Measurements from ENCODE around the gene HTR2C. TPM values are rescaled to one million over a fixed set of nuclear protein-coding genes. Genes with fewer than 3 reads are reported as not detected.

Gene HTR2C
- total RNA-seq, 1 donor, result not detected

DNA sequence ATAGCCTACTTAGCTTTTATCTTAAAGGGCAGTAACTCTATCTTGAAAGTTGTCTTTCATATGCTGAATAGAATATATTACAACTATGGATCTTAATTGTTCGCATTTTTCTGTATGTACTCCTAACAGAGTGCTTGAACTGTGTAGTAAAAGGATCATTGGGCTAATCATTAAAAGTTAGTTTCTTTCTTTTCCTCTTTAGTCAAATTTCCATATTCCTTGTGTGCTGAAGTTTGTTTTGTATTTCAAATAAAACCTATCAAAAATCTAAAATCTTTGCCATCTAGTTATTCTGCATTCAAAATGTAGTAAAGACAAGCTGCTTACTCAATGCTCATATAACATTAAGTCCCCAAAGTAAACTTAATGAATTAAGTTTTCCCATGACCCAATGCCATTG lies 182.7 kb downstream of the HTR2C start:
- H3K27me3 ChIP-seq (ENCODE audit: insufficient read depth, low read length), result no peaks in the 10 kb centered on the region
- H3K4me3 ChIP-seq (ENCODE audit: insufficient read depth, low read length), result no peak overlapping the region
- no peak overlapping the region for H3K27ac ChIP-seq (ENCODE audit: low read depth, low read length)
- TF ChIP-seq, protein P1, sequence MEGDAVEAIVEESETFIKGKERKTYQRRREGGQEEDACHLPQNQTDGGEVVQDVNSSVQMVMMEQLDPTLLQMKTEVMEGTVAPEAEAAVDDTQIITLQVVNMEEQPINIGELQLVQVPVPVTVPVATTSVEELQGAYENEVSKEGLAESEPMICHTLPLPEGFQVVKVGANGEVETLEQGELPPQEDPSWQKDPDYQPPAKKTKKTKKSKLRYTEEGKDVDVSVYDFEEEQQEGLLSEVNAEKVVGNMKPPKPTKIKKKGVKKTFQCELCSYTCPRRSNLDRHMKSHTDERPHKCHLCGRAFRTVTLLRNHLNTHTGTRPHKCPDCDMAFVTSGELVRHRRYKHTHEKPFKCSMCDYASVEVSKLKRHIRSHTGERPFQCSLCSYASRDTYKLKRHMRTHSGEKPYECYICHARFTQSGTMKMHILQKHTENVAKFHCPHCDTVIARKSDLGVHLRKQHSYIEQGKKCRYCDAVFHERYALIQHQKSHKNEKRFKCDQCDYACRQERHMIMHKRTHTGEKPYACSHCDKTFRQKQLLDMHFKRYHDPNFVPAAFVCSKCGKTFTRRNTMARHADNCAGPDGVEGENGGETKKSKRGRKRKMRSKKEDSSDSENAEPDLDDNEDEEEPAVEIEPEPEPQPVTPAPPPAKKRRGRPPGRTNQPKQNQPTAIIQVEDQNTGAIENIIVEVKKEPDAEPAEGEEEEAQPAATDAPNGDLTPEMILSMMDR (IDR thresholded peaks at IDR 0.05; ENCODE audit: extremely low read depth, low read depth, low read length), result no peak
- H3K4me2 ChIP-seq (ENCODE audit: insufficient read depth, low read length), result no peak overlapping the region
- no peaks in the 10 kb centered on the region for H4K20me1 ChIP-seq (ENCODE audit: insufficient read depth, low read length)
- H3K36me3 ChIP-seq (ENCODE audit: insufficient read depth, low read length), result no peaks in the 10 kb centered on the region
- no peak for DNase-seq (ENCODE audit: insufficient read length, low spot score, missing footprints)
- H3K79me2 ChIP-seq (ENCODE audit: insufficient read depth, low read length), result no peaks in the 10 kb centered on the region
- H2AFZ ChIP-seq (ENCODE audit: low read length), result no peak overlapping the region
- no peaks in the 10 kb centered on the region for H3K9me3 ChIP-seq (ENCODE audit: low read depth, low read length)
- no peaks in the 10 kb centered on the region for H3K4me1 ChIP-seq (ENCODE audit: insufficient read depth, low read length)

DNA sequence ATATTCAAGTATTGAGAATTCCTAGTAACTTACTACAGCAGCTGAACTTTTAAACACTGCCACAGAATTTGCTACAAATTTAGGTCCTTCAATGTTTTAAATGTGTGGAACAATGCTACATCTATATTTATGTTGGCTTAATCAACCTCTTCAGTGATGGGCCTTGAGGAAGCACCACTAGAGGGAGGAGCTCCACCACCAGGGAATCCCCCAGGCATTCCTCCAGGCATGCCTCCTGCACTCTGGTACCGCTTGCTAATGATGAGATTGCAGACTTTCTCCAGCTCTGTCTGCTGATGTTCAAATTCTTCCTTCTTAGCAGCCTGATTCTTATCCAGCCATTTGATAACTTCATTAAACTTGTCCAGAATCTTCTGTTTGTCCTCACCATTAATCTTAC lies 190.8 kb downstream of the HTR2C start:
- H3K36me3 ChIP-seq (ENCODE audit: insufficient read depth, low read length), result no peaks in the 10 kb centered on the region
- no peaks in the 10 kb centered on the region for H3K9me3 ChIP-seq (ENCODE audit: low read depth, low read length)
- no peak overlapping the region for H3K4me2 ChIP-seq (ENCODE audit: insufficient read depth, low read length)
- no peaks in the 10 kb centered on the region for H4K20me1 ChIP-seq (ENCODE audit: insufficient read depth, low read length)
- H3K4me1 ChIP-seq (ENCODE audit: insufficient read depth, low read length), result no peaks in the 10 kb centered on the region
- no peaks in the 10 kb centered on the region for H3K79me2 ChIP-seq (ENCODE audit: insufficient read depth, low read length)
- H2AFZ ChIP-seq (ENCODE audit: low read length), result no peak overlapping the region
- no peak overlapping the region for H3K4me3 ChIP-seq (ENCODE audit: insufficient read depth, low read length)
- no peak overlapping the region for H3K27ac ChIP-seq (ENCODE audit: low read depth, low read length)
- no peaks in the 10 kb centered on the region for H3K27me3 ChIP-seq (ENCODE audit: insufficient read depth, low read length)
- TF ChIP-seq, protein P1 (IDR thresholded peaks at IDR 0.05; ENCODE audit: extremely low read depth, low read depth, low read length), result no peak
- DNase-seq (ENCODE audit: insufficient read length, low spot score, missing footprints), result no peak

DNA sequence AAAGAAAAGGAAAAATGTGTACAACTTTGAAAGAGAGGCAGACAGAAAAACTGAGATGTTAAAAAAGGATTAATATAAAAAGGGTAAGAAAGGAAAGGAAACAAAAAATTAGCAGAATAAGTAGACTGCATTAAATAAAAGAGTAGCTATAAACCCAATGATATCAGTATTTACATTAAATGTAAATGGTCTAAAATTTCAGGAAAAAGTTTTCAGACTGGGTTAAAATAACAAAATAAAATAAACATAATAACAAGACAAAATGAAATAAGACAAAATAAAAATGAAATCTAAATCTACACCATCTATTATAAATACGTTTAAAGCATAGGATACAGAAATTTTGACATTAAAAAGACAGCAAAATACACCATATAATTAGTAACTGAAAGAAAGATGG lies 199.0 kb downstream of the HTR2C start:
- Histone ChIP-seq H3K79me2 (ENCODE audit: insufficient read depth, low read length) (no peaks in the 10 kb centered on the region), H3K9me3 (ENCODE audit: low read depth, low read length) (no peaks in the 10 kb centered on the region), H3K36me3 (ENCODE audit: insufficient read depth, low read length) (no peaks in the 10 kb centered on the region), H3K4me2 (ENCODE audit: insufficient read depth, low read length) (no peak overlapping the region), H3K27ac (ENCODE audit: low read depth, low read length) (no peak overlapping the region), H3K27me3 (ENCODE audit: insufficient read depth, low read length) (no peaks in the 10 kb centered on the region), H3K4me3 (ENCODE audit: insufficient read depth, low read length) (no peak overlapping the region), H3K4me1 (ENCODE audit: insufficient read depth, low read length) (no peaks in the 10 kb centered on the region), H4K20me1 (ENCODE audit: insufficient read depth, low read length) (no peaks in the 10 kb centered on the region), H2AFZ (ENCODE audit: low read length) (no peak overlapping the region)
- no peak for DNase-seq (ENCODE audit: insufficient read length, low spot score, missing footprints)
- TF ChIP-seq, protein P1 (IDR thresholded peaks at IDR 0.05; ENCODE audit: extremely low read depth, low read depth, low read length), result no peak

DNA sequence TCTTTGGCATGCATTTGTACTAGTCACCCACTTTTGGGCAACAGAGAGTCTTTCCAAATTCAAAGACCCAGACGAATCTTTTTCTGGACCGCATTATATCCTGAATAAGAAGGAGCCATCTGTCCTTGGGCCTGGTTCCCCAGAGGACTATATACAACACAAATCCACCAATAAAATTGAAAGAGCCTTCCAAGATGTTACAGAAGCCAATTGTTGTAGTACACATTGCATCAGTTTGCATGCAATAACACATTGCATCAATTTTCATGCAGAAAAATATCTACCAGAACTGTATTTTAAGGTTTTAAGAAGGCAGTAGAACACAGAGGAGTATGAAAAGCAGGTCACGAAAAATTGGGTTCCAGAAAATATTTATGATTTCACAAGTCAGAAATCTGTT lies 203.2 kb downstream of the HTR2C start:
- no peak for DNase-seq (ENCODE audit: insufficient read length, low spot score, missing footprints)

More for the DNA sequence above, 203.2 kb downstream of the HTR2C start:
- Histone ChIP-seq H3K4me3 (ENCODE audit: insufficient read depth, low read length) (no peak overlapping the region), H3K27ac (ENCODE audit: low read depth, low read length) (no peak overlapping the region), H2AFZ (ENCODE audit: low read length) (no peak overlapping the region), H4K20me1 (ENCODE audit: insufficient read depth, low read length) (no peaks in the 10 kb centered on the region), H3K36me3 (ENCODE audit: insufficient read depth, low read length) (no peaks in the 10 kb centered on the region), H3K27me3 (ENCODE audit: insufficient read depth, low read length) (no peaks in the 10 kb centered on the region), H3K4me2 (ENCODE audit: insufficient read depth, low read length) (no peak overlapping the region), H3K9me3 (ENCODE audit: low read depth, low read length) (no peaks in the 10 kb centered on the region), H3K79me2 (ENCODE audit: insufficient read depth, low read length) (no peaks in the 10 kb centered on the region), H3K4me1 (ENCODE audit: insufficient read depth, low read length) (no peaks in the 10 kb centered on the region)
- TF ChIP-seq, protein P1 (IDR thresholded peaks at IDR 0.05; ENCODE audit: extremely low read depth, low read depth, low read length), result no peak

Data from osteoblast (primary cell).